ENCODE data around the gene ZNF282.
A peak's percentile ranks its signal among the peaks of the same experiment; 100 is the strongest.

Gene ZNF282

GRCh38 chr7:149195180-149196150, at the start of gene ZNF282:
Gene ZNF282 (plus strand): TSS chr7:149195546. CDS start chr7:149195590, 44 bp downstream.
- DNase-seq (ENCODE audit: low read depth in 1 of 2, low spot score in 1 of 2): peak; percentile 91 to 93
- no peak for TF ChIP-seq JUND (IDR thresholded peaks at IDR 0.05; ENCODE audit: low read depth)
- in situ Hi-C loops (cut with HindIII; ENCODE audit: low pct_unique_long_range_greater_than_20kb, low sequenced_read_pairs): no loop called here

- TF ChIP-seq JUND (IDR thresholded peaks at IDR 0.05; ENCODE audit: low read depth): no peak
- peak; percentile 70 to 79 for DNase-seq (ENCODE audit: low read depth in 1 of 2, low spot score in 1 of 2)
- in situ Hi-C loops (cut with HindIII; ENCODE audit: low pct_unique_long_range_greater_than_20kb, low sequenced_read_pairs): no loop called here
Observed at GRCh38 chr7:149147072-149147751, 48.1 kb upstream of the ZNF282 start, which contains the start of gene ZNF398. Gene ZNF398 (plus strand): TSS chr7:149147453. CDS start chr7:149147743, 290 bp downstream.

- no peak for TF ChIP-seq JUND (IDR thresholded peaks at IDR 0.05; ENCODE audit: low read depth)
- in situ Hi-C loops (cut with HindIII; ENCODE audit: low pct_unique_long_range_greater_than_20kb, low sequenced_read_pairs): no loop called here
- peak; percentile 39 to 49 for DNase-seq (ENCODE audit: low read depth in 1 of 2, low spot score in 1 of 2)
Observed at GRCh38 chr7:149147752-149148653, 47.3 kb upstream of the ZNF282 start.

- TF ChIP-seq JUND (IDR thresholded peaks at IDR 0.05; ENCODE audit: low read depth): no peak
- in situ Hi-C loops (cut with HindIII; ENCODE audit: low pct_unique_long_range_greater_than_20kb, low sequenced_read_pairs): no loop called here
- DNase-seq (ENCODE audit: low read depth in 1 of 2, low spot score in 1 of 2): no peak
Observed at GRCh38 chr7:149150981-149151380, 44.4 kb upstream of the ZNF282 start.

GRCh38 chr7:149153346-149153745, 42.0 kb upstream of the ZNF282 start:
- no peak for TF ChIP-seq JUND (IDR thresholded peaks at IDR 0.05; ENCODE audit: low read depth)
- no peak for DNase-seq (ENCODE audit: low read depth in 1 of 2, low spot score in 1 of 2)
- in situ Hi-C loops (cut with HindIII; ENCODE audit: low pct_unique_long_range_greater_than_20kb, low sequenced_read_pairs): no loop called here

GRCh38 chr7:149154056-149154455, 41.3 kb upstream of the ZNF282 start:
- in situ Hi-C loops (cut with HindIII; ENCODE audit: low pct_unique_long_range_greater_than_20kb, low sequenced_read_pairs): no loop called here
- no peak for TF ChIP-seq JUND (IDR thresholded peaks at IDR 0.05; ENCODE audit: low read depth)
- DNase-seq (ENCODE audit: low read depth in 1 of 2, low spot score in 1 of 2): peak in 1 of 2 experiments; percentile 68

- TF ChIP-seq JUND (IDR thresholded peaks at IDR 0.05; ENCODE audit: low read depth): no peak
- in situ Hi-C loops (cut with HindIII; ENCODE audit: low pct_unique_long_range_greater_than_20kb, low sequenced_read_pairs): no loop called here
Observed at GRCh38 chr7:149156898-149157297, 38.4 kb upstream of the ZNF282 start.

GRCh38 chr7:149161241-149161848, 34.0 kb upstream of the ZNF282 start:
- TF ChIP-seq JUND (IDR thresholded peaks at IDR 0.05; ENCODE audit: low read depth): no peak
- in situ Hi-C loops (cut with HindIII; ENCODE audit: low pct_unique_long_range_greater_than_20kb, low sequenced_read_pairs): no loop called here
- DNase-seq (ENCODE audit: low read depth in 1 of 2, low spot score in 1 of 2): no peak

More at GRCh38 chr7:149156898-149157297, 38.4 kb upstream of the ZNF282 start:
- no peak for DNase-seq (ENCODE audit: low read depth in 1 of 2, low spot score in 1 of 2)

GRCh38 chr7:149166142-149166541, 29.2 kb upstream of the ZNF282 start:
- in situ Hi-C loops (cut with HindIII; ENCODE audit: low pct_unique_long_range_greater_than_20kb, low sequenced_read_pairs): no loop called here
- DNase-seq (ENCODE audit: low read depth in 1 of 2, low spot score in 1 of 2): no peak

GRCh38 chr7:149166630-149167352, 28.6 kb upstream of the ZNF282 start:
- DNase-seq (ENCODE audit: low read depth in 1 of 2, low spot score in 1 of 2): no peak
- in situ Hi-C loops (cut with HindIII; ENCODE audit: low pct_unique_long_range_greater_than_20kb, low sequenced_read_pairs): no loop called here
- no peak for TF ChIP-seq JUND (IDR thresholded peaks at IDR 0.05; ENCODE audit: low read depth)

More at GRCh38 chr7:149166142-149166541, 29.2 kb upstream of the ZNF282 start:
- no peak for TF ChIP-seq JUND (IDR thresholded peaks at IDR 0.05; ENCODE audit: low read depth)

- in situ Hi-C loops (cut with HindIII; ENCODE audit: low pct_unique_long_range_greater_than_20kb, low sequenced_read_pairs): no loop called here
Observed at GRCh38 chr7:149171892-149172533, 23.3 kb upstream of the ZNF282 start.

More at GRCh38 chr7:149171892-149172533, 23.3 kb upstream of the ZNF282 start:
- no peak for DNase-seq (ENCODE audit: low read depth in 1 of 2, low spot score in 1 of 2)
- TF ChIP-seq JUND (IDR thresholded peaks at IDR 0.05; ENCODE audit: low read depth): no peak

All from T47D (cell line).